ENCODE results near the gene KRT80.

KRT80 gene

GRCh38 chr12:52228931-52229330, 37.1 kb upstream of the KRT80 start:
- no peak for DNase-seq

- no peak for DNase-seq
Observed at GRCh38 chr12:52228366-52228765, 36.6 kb upstream of the KRT80 start.

DNA sequence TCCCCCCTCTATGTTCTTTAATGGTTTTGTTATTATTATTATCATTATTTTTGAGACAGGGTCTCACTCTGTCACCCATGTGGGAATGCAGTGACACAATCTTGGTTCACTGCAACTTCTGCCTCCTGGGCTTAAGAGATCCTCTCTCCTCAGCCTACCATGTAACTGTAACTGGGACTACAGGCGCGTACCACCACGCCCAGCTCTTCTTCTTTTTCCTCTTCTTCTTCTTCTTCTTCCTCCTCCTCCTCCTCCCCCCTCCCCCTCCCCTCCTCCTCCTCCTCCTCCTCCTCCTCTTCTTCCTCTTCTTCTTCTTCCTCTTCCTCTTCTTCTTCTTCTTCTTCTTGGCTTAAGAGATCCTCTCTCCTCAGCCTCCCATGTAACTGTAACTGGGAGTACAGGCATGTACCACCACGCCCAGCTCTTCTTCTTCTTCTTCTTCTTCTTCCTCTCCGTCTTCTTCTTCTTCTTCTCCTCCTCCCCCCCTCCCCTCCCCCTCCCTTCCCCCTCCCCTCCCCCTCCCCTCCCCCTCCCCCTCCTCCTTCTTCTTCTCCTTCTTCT, 35.9 kb upstream of the KRT80 start:
- no peak for DNase-seq

DNA sequence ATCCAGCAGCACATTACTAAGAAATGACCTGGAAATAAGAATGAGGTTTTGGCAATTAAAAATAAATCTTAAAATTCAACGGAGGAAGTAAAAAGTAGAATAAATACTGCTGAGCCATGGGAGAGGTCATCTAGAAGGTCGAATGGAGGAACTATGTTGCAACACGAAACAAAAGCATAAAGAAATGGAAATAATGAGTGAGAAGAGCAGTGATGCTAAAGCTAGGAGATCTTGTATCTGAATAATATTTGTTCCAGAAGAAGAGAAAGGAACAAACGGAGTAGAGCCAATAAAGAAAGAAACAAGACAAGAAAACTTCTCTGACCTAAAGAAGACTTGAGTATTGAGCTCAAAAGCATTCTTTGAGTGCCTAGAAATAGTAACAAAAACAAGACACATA, 34.6 kb upstream of the KRT80 start:
- no peak for DNase-seq

GRCh38 chr12:52225752-52226151, 33.9 kb upstream of the KRT80 start:
- no peak for DNase-seq

DNA sequence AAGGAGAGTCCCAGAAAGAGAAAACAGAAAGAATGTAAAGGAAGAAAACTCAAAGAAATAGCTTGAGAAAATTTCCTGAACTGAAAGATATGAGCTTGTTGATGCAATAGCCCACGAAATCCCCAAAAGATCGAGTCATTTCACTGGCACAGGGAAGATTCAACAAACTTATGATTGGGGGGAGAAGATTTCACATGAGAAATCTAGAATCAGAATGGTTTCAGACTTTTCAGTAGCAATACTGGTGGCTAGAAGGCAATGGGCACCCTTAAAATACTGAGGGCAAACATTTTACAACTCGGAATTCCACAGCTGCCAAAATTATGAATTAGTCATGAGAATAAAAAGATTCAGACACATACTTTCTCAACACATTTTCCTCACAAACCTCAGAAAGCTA, 32.3 kb upstream of the KRT80 start:
- DNase-seq, result no peak

GRCh38 chr12:52223406-52224039, 31.7 kb upstream of the KRT80 start:
- no peak for DNase-seq

DNA sequence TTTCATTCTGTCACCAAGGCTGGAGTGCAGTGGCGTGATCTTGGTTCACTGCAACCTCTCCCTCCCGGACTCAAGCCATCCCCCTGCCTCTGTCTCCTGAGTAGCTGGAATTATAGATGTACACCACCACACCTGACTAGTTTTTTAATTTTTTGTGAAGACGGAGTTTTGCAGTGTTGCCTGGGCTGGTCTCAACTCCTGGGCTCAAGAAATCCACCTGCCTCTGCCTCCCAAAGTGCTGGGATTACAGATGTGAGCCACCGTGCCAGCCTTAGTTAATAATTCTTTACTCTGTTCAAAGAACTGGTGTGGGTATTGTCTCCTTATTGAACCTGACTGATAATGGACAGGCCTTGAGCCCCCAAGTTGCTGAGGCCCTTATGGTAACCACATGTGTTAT, 30.9 kb upstream of the KRT80 start:
- no peak for DNase-seq

- no peak for DNase-seq
Observed at GRCh38 chr12:52221912-52222457, 30.2 kb upstream of the KRT80 start.

- no peak for DNase-seq
Observed at GRCh38 chr12:52221070-52221781, 29.4 kb upstream of the KRT80 start.

- DNase-seq, result no peak
Observed at GRCh38 chr12:52220477-52220876, 28.7 kb upstream of the KRT80 start.

DNA sequence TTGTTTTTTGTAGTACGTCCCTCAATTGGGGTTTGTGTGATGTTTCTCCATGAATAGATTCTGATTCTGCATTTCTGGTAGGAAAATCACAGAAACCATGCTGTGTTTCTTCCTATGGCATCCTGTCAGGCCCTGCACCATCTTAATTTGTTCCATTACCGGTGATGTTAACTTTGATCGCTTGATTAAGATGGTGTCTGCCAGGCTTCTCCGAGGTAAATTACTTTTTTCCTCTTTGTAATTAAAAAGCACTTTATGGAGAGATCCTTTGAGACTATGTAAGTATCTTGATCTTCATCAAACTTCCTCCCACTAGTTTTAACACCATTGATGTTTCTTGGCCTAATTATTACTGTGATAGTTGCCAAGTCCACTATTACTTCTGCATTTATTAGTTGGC, 26.2 kb upstream of the KRT80 start:
- DNase-seq, result no peak

GRCh38 chr12:52217223-52217622, 25.4 kb upstream of the KRT80 start:
- DNase-seq, result no peak

GRCh38 chr12:52216807-52217206, 25.0 kb upstream of the KRT80 start:
- DNase-seq, result no peak

GRCh38 chr12:52216100-52216499, 24.3 kb upstream of the KRT80 start:
- no peak for DNase-seq

- no peak for DNase-seq
Observed at GRCh38 chr12:52215587-52216031, 23.8 kb upstream of the KRT80 start.

- DNase-seq, result no peak
Observed at GRCh38 chr12:52214421-52214802, 22.6 kb upstream of the KRT80 start.

DNA sequence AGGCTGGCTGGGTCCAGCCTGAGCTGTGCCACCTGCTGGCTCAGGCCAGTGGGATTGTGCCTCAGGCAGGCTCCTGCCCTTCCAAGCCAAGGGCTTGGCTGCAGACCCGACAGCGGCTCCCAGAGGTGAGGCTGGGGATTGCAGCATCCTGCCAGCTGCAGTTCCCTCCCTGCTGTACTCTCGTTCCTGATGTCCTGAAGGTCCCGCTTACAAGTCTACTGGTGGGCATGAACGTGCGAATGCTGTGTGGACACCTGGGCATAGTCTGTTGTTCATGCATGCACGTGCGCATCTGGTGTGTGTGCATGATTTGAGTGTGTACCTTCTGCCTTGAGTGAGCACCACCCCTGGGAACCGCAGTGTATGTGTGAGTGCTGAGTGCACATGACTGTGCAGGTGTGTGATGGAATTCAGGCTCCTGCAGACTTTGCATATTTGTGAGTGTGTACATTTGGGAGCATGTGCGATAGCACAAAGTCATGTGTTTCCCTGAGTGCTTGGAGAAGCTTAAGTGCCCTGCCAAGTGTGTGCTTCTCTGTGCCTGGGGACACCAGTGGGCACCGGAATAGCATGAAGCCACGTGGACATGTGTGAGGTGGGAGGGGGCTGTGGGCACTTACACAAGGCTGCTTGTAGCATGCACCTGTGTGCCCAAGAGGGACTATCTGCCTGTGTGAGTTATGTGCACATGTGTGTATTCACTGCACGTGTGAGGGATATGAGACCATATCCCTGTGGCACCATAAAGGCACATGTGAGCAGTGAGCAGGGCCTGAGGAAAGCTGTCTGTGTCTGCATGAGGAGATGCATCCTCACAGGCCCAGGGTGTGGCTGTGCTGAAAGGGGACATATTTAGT, 22.0 kb upstream of the KRT80 start:
- DNase-seq, result peak; percentile 69

- DNase-seq, result no peak
Observed at GRCh38 chr12:52212701-52213563, 21.1 kb upstream of the KRT80 start.

- no peak for DNase-seq
Observed at GRCh38 chr12:52211716-52212585, 20.1 kb upstream of the KRT80 start.

All from NCI-H1436 (cell line).